Fibroblast of skin of left quadriceps (primary cell): ENCODE results near the gene ITGA1.
"Not testable (repeated sequence)": the region's sequence is repeated elsewhere in the genome, so short reads cannot be mapped to it uniquely, and the experiment has no call there.

Source experiments
- DNase-seq, 2 experiments: peaks; one replicate each; pipeline ENCODE4 v3.0.0-alpha.2; 2013; ENCODE audit warnings: low read depth in 2 of 2

ITGA1 gene

DNA sequence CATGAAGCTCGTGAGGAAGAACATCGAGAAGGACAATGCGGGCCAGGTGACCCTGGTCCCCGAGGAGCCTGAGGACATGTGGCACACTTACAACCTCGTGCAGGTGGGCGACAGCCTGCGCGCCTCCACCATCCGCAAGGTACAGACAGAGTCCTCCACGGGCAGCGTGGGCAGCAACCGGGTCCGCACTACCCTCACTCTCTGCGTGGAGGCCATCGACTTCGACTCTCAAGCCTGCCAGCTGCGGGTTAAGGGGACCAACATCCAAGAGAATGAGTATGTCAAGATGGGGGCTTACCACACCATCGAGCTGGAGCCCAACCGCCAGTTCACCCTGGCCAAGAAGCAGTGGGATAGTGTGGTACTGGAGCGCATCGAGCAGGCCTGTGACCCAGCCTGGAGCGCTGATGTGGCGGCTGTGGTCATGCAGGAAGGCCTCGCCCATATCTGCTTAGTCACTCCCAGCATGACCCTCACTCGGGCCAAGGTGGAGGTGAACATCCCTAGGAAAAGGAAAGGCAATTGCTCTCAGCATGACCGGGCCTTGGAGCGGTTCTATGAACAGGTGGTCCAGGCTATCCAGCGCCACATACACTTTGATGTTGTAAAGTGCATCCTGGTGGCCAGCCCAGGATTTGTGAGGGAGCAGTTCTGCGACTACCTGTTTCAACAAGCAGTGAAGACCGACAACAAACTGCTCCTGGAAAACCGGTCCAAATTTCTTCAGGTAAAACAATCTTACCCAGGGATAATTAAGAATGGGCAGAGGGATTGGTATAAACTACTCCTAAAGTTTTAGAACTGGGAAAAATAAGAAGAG, 12.9 kb downstream of the ITGA1 start:
- DNase-seq = no peak

DNA sequence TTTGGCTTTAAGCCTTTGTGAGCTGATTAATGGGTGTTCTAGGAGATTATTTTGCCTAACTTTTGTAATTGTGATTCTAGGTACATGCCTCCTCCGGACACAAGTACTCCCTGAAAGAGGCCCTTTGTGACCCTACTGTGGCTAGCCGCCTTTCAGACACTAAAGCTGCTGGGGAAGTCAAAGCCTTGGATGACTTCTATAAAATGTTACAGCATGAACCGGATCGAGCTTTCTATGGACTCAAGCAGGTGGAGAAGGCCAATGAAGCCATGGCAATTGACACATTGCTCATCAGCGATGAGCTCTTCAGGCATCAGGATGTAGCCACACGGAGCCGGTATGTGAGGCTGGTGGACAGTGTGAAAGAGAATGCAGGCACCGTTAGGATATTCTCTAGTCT, 13.6 kb downstream of the ITGA1 start:
- no peak for DNase-seq

DNA sequence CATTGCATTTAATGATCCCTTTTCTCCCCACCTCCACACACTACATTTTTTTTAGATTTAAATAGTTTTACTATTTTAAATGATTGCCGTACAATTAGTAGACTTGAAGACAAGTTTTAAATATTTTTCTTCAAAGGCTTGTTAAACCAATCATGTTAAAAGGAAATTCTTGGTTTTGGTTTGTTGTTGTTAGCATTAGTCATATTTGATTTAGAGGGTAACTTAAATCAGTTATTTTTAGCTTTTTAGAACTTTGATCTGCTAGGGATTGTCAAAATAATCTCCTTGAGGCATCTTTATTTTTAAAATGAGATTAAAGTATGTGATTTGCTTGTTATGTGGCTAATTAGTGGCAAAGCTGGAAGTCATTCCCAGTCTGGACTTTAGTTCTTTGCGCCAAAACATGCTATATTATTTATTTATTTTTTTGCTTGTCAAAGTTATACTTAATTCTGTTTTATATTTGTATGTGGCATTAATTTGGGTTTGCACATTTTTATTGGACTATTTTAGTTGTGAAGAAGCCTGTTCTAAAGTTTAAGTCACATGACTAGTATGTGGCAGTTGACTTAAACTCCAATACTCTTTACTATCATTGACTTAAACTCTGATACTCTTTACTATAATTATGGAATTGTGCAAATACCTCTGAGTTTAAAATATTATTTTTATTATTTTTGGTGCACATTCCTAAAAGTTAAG, 14.7 kb downstream of the ITGA1 start:
- no peak for DNase-seq

DNA sequence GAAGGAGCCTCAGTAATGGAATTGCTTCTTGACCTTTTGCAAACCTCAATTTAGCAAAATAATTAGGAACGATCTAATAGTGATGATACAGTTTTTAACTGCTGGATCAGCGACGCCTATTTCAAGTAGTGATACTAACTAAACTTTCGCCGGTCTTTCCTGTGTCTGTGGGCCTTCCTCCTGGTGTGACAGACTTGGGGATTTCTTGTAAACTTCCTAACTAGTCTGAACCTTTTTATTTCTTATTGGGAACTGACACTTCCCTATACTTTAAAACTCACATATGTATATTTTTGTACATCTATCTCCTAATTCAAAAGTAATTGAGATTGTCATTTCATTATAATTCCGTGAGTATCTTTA, 15.2 kb downstream of the ITGA1 start:
- DNase-seq = no peak

DNA sequence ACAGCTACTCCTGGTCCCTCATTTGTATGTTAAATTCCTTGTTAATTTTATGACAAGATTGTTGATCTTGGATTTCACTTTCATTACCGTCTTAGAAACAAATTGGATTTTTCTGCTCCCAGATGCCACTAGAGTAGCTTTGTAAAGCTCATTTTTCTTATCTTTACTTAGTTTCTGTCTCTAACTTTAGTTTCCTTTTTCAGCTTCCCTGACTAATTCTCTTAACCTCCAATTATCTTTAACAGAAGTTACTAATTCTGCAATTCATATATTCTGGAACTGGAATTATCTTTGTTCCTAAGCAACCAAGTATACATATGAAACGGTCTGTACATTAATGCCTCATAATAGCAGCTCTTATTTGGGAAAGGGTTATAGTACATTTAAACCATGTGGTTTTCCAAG, 16.7 kb downstream of the ITGA1 start:
- DNase-seq = no peak

DNA sequence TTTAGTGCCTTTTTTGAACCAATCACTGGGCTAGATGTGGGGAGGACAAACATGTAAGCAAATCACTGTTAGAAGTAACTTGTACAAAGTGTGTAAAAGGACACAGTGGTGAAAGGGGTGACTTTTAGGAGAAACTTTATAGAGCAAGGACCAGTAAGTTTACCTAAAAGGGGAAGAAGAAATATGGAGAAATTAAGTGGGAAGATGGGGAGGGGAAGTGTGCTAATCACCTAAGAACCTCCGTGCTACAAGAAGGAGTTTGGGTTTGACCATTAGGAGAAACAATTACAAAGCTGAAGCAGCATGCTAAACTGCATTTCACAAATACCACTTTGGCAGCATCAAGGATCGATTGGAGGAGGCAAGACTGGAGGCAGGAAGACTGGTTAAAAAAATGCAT, 17.3 kb downstream of the ITGA1 start:
- no peak for DNase-seq

GRCh38 chr5:52805615-52806014, 17.9 kb downstream of the ITGA1 start:
- no peak for DNase-seq

DNA sequence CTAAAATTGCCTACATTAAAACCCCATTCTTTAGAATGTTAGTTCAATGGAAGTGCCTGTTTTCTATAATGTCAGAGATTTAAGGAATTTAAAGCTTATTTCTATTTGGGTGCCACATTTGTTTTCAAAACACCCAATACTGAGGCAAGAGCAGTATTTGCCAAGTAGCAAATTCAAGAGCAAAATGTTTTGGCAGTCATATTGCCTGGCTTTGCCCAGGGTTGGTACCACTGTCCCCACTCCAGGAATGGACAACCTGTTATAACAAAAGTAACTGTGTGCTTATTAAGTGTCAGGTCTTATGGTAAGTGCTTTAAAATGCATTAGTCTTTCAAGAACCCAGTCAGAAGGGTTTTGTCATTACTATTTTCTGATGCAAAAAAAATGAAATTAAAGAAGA, 19.3 kb downstream of the ITGA1 start:
- DNase-seq = no peak

GRCh38 chr5:52807723-52808122, 20.0 kb downstream of the ITGA1 start:
- DNase-seq = no peak

GRCh38 chr5:52808316-52808901, 20.7 kb downstream of the ITGA1 start:
- DNase-seq = no peak

DNA sequence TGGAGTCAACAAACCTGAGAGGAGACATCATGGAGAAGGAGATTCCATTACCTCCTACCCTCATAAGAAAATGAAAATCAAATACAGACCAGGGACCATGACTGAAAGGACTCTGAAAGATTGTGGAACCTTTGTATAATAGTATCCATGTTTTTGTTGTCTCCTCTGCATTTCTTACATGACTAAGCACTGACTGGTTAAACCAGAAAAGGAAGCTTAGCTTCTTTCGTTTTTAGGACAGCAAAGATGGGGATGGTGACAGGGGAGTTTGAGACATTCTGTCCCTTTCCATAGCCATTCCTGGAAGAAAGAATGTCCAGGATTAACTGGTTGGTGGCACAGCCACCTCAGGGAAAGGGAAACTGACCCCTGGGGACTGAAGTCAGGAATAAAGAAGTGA, 22.2 kb downstream of the ITGA1 start:
- DNase-seq = no peak

DNA sequence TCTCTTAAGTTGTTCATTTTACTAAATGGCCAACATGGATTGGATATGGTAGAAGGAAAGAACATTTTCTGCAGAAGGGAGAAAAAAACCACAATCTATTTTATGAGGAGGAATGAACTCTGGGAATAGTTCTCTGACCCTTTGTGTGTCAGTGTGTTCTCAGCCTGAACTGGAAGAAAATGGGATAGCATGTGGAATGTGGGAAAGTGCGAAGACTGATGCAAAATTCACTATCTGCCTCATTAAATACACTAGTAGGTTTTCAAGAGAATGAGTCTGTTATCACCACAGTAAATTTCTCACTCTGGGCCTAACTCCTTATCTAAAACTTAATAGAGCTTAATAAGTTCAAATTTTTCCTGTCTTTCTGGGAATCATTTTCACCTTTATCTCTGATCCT, 22.7 kb downstream of the ITGA1 start:
- DNase-seq = no peak

DNA sequence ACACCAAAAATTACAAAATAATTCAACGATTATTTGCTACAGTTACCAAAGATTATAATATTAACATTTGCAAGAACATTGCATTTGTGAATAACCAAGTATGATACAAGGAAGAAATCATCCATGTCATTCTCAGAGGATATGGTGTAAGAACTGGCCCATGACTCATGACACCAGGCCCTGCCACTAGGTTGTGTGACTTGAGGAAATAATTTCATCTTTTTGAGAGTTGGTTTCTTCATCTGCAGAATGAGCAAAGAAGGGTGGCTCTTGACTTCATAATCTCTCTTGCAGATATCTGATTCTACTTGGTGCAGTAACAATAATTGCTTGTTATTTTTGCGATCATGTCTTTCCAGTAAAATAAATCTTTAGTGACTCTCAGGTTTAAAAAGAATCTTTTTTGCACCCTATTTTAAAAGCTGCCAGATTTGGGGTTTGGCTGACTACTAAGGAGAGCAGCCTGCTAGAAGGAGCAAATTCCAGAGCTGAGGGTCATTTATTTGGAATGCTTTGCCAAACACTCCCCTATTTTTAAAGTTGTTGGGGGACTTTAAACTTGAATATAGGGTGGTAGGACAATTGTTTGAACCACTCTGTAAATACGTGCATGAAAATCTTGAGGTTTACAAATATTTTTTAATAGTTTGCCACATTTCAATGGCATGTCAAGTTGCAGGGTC, 23.5 kb downstream of the ITGA1 start:
- DNase-seq = peak in 1 of 2 experiments; percentile 14

- no peak for DNase-seq
Observed at GRCh38 chr5:52814352-52815148, 26.8 kb downstream of the ITGA1 start.

DNA sequence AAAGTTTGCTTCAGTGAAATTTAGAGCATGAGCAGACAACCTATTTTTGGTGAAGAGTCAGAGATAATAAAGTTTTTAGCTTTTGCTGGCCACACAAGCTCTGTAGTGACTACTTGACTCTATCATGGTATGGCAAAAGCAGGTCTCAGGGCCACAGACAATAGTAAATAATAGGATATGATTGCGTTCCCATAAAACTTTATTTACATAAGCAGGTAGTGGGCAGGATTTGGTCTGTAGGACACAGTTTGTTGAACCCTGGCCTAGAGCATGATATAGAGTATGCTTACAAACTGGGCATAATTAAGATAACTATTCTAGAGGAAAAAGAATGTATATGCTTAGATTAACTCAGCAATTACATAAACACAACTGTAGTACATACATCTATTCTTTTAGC, 30.1 kb downstream of the ITGA1 start:
- DNase-seq = no peak

GRCh38 chr5:52818360-52818759, 30.6 kb downstream of the ITGA1 start:
- DNase-seq = no peak

GRCh38 chr5:52818807-52819206, 31.1 kb downstream of the ITGA1 start:
- DNase-seq = not testable (repeated sequence)

- no peak for DNase-seq
Observed at GRCh38 chr5:52821901-52822300, 34.2 kb downstream of the ITGA1 start.

DNA sequence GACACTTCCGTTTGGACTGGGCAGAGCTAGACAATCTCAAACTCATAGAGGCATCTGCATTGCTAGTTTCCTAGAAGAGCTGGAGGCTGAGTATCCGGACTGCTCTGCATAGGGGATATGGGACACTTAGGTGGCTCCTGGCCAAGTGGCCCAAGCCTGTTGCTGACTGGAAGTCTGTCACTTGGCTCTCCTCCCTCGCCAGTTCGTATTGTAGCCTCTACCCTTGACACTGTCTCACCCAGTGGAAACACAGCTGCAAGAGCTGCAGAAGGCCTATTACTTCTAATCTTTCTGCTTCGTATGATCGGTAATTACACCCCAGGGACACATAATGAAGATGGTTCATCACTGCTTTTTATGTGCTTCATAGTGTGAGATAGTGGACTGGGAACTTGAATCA, 34.7 kb downstream of the ITGA1 start:
- DNase-seq = no peak

- no peak for DNase-seq
Observed at GRCh38 chr5:52824827-52825226, 37.1 kb downstream of the ITGA1 start.

DNA sequence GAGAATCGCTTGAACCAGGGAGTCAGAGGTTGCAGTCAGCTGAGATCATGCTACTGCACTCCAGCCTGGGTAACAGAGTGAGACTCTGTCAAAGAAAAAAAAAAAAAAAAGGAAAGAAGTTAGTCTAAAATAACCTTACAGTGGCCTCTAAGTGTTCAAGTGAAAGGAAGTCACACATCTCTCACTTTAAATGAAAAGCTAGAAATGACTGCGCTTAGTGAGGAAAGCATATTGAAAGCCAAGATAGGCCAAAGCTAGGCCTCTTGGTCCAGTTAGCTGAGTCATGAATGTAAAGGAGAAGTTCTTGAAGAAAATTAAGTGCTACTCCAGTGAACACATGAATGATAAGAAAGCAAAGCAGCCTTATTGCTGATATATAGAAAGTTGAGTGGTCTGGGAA, 38.1 kb downstream of the ITGA1 start:
- DNase-seq = no peak

DNA sequence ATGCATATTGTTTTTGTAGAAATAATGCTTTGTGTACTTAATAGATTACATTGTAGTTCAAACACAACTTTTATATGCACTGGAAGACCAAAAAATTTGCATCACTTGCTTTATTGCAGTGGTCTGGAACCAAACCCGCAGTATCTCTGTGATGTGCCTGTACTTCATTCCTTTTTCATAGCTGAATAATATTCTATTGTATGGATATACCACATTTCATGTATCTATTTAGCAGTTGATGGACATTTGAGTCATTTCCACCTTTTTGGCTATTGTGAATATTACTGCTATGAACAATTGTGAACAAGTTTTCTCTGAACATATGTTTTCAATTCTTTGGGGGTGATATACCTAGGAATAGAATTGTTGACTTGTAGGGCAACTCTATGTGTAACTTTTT, 40.1 kb downstream of the ITGA1 start:
- DNase-seq = no peak
